GM19467 (cell line): ENCODE results near the gene IRAK4.

Source experiments
- ATAC-seq: cut with Tn5 transposase; IDR thresholded peaks from one replicate; pipeline ENCODE4 v1.9.1; 2021; ENCODE audit warnings: mild to moderate bottlenecking, moderate library complexity; ENCODE audit not compliant: unreplicated experiment

IRAK4 gene

DNA sequence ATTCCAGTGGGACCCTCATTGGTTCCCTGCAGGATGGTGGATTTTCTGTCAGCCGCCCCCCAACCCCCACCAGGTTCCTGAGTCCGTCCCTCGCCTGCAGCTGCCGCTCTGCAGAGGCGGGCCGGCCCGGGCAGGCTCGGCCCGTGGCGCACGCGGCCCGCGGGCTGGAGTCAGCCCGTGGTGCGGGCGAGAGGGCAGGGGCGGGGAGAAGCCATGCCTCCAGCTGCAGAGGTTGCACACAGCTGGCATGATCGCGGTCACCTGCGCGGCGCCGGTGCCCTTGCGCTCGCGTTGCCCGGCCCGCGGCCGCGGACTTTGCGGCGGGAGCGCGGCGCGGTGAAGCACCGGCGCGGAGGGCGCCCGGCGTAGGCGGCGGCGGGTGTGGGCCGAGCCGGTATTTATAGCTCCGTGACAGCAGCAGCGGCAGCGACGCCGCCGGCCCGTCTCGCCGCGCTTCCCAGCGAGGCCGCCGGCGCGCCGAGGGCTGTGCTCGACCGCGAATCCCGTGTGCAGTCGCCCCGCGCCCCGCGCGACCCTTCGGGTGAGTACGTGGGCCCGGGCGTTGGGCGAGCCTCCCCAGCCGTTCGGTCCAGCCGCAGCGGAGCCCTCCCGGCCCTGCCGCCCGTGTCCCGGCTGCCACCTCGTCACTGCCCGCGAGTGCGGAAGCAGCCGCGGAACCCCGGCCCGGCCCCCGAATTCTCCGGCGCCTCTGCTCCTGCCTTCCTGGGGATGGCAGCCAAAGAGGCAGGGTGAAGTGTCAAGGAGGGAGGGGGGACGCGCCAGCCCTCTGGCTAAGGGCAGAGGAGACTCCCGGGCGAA, 77.1 kb downstream of the IRAK4 start, which contains the start of gene TMEM117:
TMEM117 (plus strand) TSS at position 426 of the 819 bp plus-strand sequence.
- ATAC-seq, result peak; percentile 78

DNA sequence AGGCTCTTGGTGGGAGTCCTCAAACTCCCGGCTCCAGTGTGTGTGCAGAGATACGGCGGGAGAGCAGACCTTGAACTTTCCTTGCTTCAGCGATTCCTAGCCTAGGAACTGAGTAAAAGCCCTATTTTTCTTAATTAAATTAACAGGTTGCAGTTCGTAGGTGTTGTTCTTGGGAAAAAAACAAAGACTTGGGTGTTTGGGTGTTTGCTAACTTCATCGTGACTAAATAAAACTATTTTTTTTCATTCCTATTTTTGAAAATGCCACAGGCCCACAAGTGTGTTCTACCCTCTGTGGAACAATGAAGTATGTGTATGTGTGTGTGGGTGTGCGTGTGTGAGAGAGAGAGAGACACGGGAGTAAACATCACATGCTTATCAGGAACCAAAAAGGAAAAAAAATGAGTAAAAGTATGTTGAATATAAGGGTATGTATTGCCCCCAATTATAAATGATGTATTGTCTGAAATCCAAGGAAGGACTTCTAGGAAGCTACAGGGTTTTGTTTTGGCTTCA, 77.8 kb downstream of the IRAK4 start:
- ATAC-seq, result no peak
